ENCODE results near the gene STT3B. TPM values are rescaled to one million over a fixed set of nuclear protein-coding genes. Genes with fewer than 3 reads are reported as not detected.
A peak's percentile ranks its signal among the peaks of the same experiment; 100 is the strongest.

The STT3B gene
- total and polyA plus RNA-seq, 2 of the 13 experiments (the other 11 are each of a cell fraction or from before 2014, with no cell fraction given) = 85.0 to 205 TPM

- Histone ChIP-seq H3K27ac (ENCODE audit: extremely low read length, insufficient read depth, low read length) (no peak overlapping the region), H3K4me3 (replicated peaks in 1 of 3; ENCODE audit: insufficient read depth in 1 of 3, low read depth in 2 of 3, low read length in 3 of 3) (no peak overlapping the region), H4K20me1 (ENCODE audit: insufficient read depth, low read length) (no peaks in the 10 kb centered on the region), H2AFZ (ENCODE audit: low read length) (no peak overlapping the region), H3K36me3 (replicated peaks in 1 of 2; ENCODE audit: control insufficient read depth in 1 of 2, insufficient read depth in 2 of 2, low read length in 2 of 2) (peaks cover 8 to 13% of the 10 kb centered on the region in 2 experiments; a peak in 3 of 5 replicates), H3K27me3 (ENCODE audit: control insufficient read depth in 1 of 2, insufficient read depth in 2 of 2, low read length in 2 of 2) (no peaks in the 10 kb centered on the region), H3K4me2 (ENCODE audit: low read depth, low read length) (no peak overlapping the region), H3K9me3 (ENCODE audit: low read length) (peaks cover 35% of the 10 kb centered on the region; the same call in 1 of the 2 replicates), H3K4me1 (ENCODE audit: insufficient read depth, low read length) (peaks cover 14% of the 10 kb centered on the region), H3K79me2 (ENCODE audit: insufficient read depth, low read length) (no peaks in the 10 kb centered on the region), H3K9ac (ENCODE audit: insufficient read depth, low read depth, low read length) (no peak overlapping the region)
- TF ChIP-seq SMARCC2 (IDR thresholded peaks at IDR 0.05) = no peak
- no peak for TF ChIP-seq ETV5 (CRISPR knock-in tag; IDR thresholded peaks at IDR 0.05; ENCODE audit: borderline replicate concordance)
- no peak for TF ChIP-seq ZBTB26 (CRISPR knock-in tag; IDR thresholded peaks at IDR 0.05; ENCODE audit: borderline replicate concordance)
- no peak for TF ChIP-seq NCOR1 (IDR thresholded peaks at IDR 0.05; ENCODE audit: borderline replicate concordance, low read length)
- no peak for TF ChIP-seq ZNF430 (CRISPR knock-in tag; IDR thresholded peaks at IDR 0.05)
- TF ChIP-seq ZNF33B (CRISPR knock-in tag; IDR thresholded peaks at IDR 0.05) = no peak
- TF ChIP-seq PREB (CRISPR knock-in tag; IDR thresholded peaks at IDR 0.05) = no peak
- no peak for TF ChIP-seq ZFP1 (CRISPR knock-in tag; IDR thresholded peaks at IDR 0.05)
- TF ChIP-seq, protein P1, sequence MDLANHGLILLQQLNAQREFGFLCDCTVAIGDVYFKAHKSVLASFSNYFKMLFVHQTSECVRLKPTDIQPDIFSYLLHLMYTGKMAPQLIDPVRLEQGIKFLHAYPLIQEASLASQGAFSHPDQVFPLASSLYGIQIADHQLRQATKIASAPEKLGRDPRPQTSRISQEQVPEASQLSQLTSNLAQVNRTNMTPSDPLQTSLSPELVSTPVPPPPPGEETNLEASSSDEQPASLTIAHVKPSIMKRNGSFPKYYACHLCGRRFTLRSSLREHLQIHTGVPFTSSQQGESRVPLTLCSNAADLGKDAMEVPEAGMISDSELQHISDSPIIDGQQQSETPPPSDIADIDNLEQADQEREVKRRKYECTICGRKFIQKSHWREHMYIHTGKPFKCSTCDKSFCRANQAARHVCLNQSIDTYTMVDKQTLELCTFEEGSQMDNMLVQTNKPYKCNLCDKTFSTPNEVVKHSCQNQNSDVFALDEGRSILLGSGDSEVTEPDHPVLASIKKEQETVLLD (CRISPR knock-in tag; IDR thresholded peaks at IDR 0.05; ENCODE audit: low read depth) = no peak
- TF ChIP-seq MAFK (conservative IDR thresholded peaks at IDR 0.05 in 1 of 2, IDR thresholded peaks at IDR 0.05 in 1 of 2; ENCODE audit: low read length in 2 of 2) = no peak
- TF ChIP-seq ZNF468 (CRISPR knock-in tag; IDR thresholded peaks at IDR 0.05) = no peak
- ATAC-seq (no peak), DNase-seq (ENCODE audit: low spot score) (no peak), FAIRE-seq (peak; percentile 18)
- intact Hi-C loops (cut with micrococcal nuclease; ENCODE audit: unreplicated experiment) = no loop called here
- ChIA-PET POLR2A (no interaction called here), CTCF (ENCODE audit: low intra/inter-chr PET ratio, low total read pairs) (no interaction called here)
- no TSS peak for BruUV-seq (replicated peaks)
- in situ Hi-C loops (cut with HindIII; ENCODE audit: extremely low pct_ligation_motif_present, low pct_unique_long_range_greater_than_20kb) = no loop called here
Observed at GRCh38 chr3:31652296-31652695, 119.6 kb downstream of the STT3B start.
